ENCODE measurements around the gene UMAD1.
A peak's percentile ranks its signal among the peaks of the same experiment; 100 is the strongest.

Gene UMAD1

GRCh38 chr7:7793921-7794320 is 153.4 kb downstream of the UMAD1 start:
- TF ChIP-seq TCF4 (CRISPR knock-in tag; IDR thresholded peaks at IDR 0.05; ENCODE audit: borderline replicate concordance), result no peak
- TF ChIP-seq ZNF8 (CRISPR knock-in tag; IDR thresholded peaks at IDR 0.05), result no peak
- no peak for TF ChIP-seq ZNF565 (CRISPR knock-in tag; conservative IDR thresholded peaks at IDR 0.05; ENCODE audit: low read depth)
- no peak for TF ChIP-seq ZFP30 (CRISPR knock-in tag; IDR thresholded peaks at IDR 0.05)
- TF ChIP-seq ISL1 (CRISPR knock-in tag; IDR thresholded peaks at IDR 0.05), result no peak
- TF ChIP-seq ZNF70 (CRISPR knock-in tag; IDR thresholded peaks at IDR 0.05), result no peak
- no peak for TF ChIP-seq ESRRG (CRISPR knock-in tag; IDR thresholded peaks at IDR 0.05)
- TF ChIP-seq CREB5 (CRISPR knock-in tag; IDR thresholded peaks at IDR 0.05; ENCODE audit: low read depth), result no peak
- no peak for TF ChIP-seq ZC3H10 (CRISPR knock-in tag; IDR thresholded peaks at IDR 0.05)
- no peak for TF ChIP-seq ARNTL (CRISPR knock-in tag; IDR thresholded peaks at IDR 0.05; ENCODE audit: borderline replicate concordance, low read depth)
- TF ChIP-seq OSR1 (CRISPR knock-in tag; IDR thresholded peaks at IDR 0.05), result no peak
- TF ChIP-seq PPARA (CRISPR knock-in tag; IDR thresholded peaks at IDR 0.05; ENCODE audit: borderline replicate concordance), result no peak
- TF ChIP-seq GLIS3 (CRISPR knock-in tag; IDR thresholded peaks at IDR 0.05), result no peak
- TF ChIP-seq BACH2 (CRISPR knock-in tag; IDR thresholded peaks at IDR 0.05; ENCODE audit: borderline replicate concordance), result no peak
- TF ChIP-seq, protein P1, sequence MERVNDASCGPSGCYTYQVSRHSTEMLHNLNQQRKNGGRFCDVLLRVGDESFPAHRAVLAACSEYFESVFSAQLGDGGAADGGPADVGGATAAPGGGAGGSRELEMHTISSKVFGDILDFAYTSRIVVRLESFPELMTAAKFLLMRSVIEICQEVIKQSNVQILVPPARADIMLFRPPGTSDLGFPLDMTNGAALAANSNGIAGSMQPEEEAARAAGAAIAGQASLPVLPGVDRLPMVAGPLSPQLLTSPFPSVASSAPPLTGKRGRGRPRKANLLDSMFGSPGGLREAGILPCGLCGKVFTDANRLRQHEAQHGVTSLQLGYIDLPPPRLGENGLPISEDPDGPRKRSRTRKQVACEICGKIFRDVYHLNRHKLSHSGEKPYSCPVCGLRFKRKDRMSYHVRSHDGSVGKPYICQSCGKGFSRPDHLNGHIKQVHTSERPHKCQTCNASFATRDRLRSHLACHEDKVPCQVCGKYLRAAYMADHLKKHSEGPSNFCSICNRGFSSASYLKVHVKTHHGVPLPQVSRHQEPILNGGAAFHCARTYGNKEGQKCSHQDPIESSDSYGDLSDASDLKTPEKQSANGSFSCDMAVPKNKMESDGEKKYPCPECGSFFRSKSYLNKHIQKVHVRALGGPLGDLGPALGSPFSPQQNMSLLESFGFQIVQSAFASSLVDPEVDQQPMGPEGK (CRISPR knock-in tag; IDR thresholded peaks at IDR 0.05; ENCODE audit: borderline replicate concordance), result no peak
- no peak for ATAC-seq

GRCh38 chr7:7795203-7795602 is 154.7 kb downstream of the UMAD1 start:
- ATAC-seq, result no peak
- TF ChIP-seq TCF4 (CRISPR knock-in tag; IDR thresholded peaks at IDR 0.05; ENCODE audit: borderline replicate concordance) (no peak), CSDC2 (CRISPR knock-in tag; IDR thresholded peaks at IDR 0.05) (no peak), TSHZ2 (CRISPR knock-in tag; IDR thresholded peaks at IDR 0.05) (no peak), ZC3H10 (CRISPR knock-in tag; IDR thresholded peaks at IDR 0.05) (no peak)
- TF ChIP-seq, protein P1 (CRISPR knock-in tag; IDR thresholded peaks at IDR 0.05; ENCODE audit: borderline replicate concordance), result no peak
- TF ChIP-seq, protein P2, sequence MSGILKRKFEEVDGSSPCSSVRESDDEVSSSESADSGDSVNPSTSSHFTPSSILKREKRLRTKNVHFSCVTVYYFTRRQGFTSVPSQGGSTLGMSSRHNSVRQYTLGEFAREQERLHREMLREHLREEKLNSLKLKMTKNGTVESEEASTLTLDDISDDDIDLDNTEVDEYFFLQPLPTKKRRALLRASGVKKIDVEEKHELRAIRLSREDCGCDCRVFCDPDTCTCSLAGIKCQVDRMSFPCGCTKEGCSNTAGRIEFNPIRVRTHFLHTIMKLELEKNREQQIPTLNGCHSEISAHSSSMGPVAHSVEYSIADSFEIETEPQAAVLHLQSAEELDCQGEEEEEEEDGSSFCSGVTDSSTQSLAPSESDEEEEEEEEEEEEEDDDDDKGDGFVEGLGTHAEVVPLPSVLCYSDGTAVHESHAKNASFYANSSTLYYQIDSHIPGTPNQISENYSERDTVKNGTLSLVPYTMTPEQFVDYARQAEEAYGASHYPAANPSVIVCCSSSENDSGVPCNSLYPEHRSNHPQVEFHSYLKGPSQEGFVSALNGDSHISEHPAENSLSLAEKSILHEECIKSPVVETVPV (CRISPR knock-in tag; IDR thresholded peaks at IDR 0.05), result no peak

- peak; percentile 26; the same call in 2 of the 3 replicates for ATAC-seq
- TF ChIP-seq, protein P2 (CRISPR knock-in tag; IDR thresholded peaks at IDR 0.05), result no peak
- TF ChIP-seq, protein P1 (CRISPR knock-in tag; IDR thresholded peaks at IDR 0.05; ENCODE audit: borderline replicate concordance), result no peak
- TF ChIP-seq TSHZ2 (CRISPR knock-in tag; IDR thresholded peaks at IDR 0.05), result no peak
- 0 out of 2 replicates have a peak, but pooled peaks have one; percentile 40 for TF ChIP-seq ISL1 (CRISPR knock-in tag; IDR thresholded peaks at IDR 0.05)
- no peak for TF ChIP-seq CREB5 (CRISPR knock-in tag; IDR thresholded peaks at IDR 0.05; ENCODE audit: low read depth)
- TF ChIP-seq ZNF70 (CRISPR knock-in tag; IDR thresholded peaks at IDR 0.05), result no peak
- no peak for TF ChIP-seq ARNTL (CRISPR knock-in tag; IDR thresholded peaks at IDR 0.05; ENCODE audit: borderline replicate concordance, low read depth)
- TF ChIP-seq SNAI2 (CRISPR knock-in tag; IDR thresholded peaks at IDR 0.05), result no peak
These were observed 155.1 kb downstream of the UMAD1 start for GRCh38 chr7:7795630-7796121.

Data from SK-N-SH treated with all-trans-retinoic acid at 6 μM for 48 hours (cell line).